ENCODE data around the gene DRD3. TPM values are rescaled to one million over a fixed set of nuclear protein-coding genes. Genes with fewer than 3 reads are reported as not detected.

DRD3 gene
- total RNA-seq, 1 experiment from 2014 or later, result 0.17 TPM

GRCh38 chr3:114089675-114090074 is 89.2 kb downstream of the DRD3 start:
- Mint-ChIP-seq H3K36me3 (peaks cover 34% of the 10 kb centered on the region), H3K27ac (no peak overlapping the region), H3K9me3 (0 out of 2 replicates have a peak, but pooled peaks cover 6% of the 10 kb centered on the region), H3K4me3 (no peak overlapping the region), H3K4me1 (peaks cover 17% of the 10 kb centered on the region; the same call in 1 of the 2 replicates), H3K27me3 (ENCODE audit: low read depth) (no peaks in the 10 kb centered on the region)
- ChIA-PET POLR2A (no interaction called here), CTCF (interaction anchor here (0.6 to 1.1 kb wide), 2 partner anchors 66 to 176 kb away, joined by 3 to 4 read pairs; no protein-coding TSS in a partner anchor)
- DNase-seq (ENCODE audit: low spot score) (no peak), ATAC-seq (no peak)
- TF ChIP-seq ZNF138 (CRISPR knock-in tag; conservative IDR thresholded peaks at IDR 0.05) (no peak), ELF4 (CRISPR knock-in tag; IDR thresholded peaks at IDR 0.05; ENCODE audit: low read depth) (no peak), JUN (CRISPR knock-in tag; IDR thresholded peaks at IDR 0.05) (no peak), ZNF532 (CRISPR knock-in tag; IDR thresholded peaks at IDR 0.05; ENCODE audit: borderline replicate concordance) (no peak)
- TF ChIP-seq, protein P1, sequence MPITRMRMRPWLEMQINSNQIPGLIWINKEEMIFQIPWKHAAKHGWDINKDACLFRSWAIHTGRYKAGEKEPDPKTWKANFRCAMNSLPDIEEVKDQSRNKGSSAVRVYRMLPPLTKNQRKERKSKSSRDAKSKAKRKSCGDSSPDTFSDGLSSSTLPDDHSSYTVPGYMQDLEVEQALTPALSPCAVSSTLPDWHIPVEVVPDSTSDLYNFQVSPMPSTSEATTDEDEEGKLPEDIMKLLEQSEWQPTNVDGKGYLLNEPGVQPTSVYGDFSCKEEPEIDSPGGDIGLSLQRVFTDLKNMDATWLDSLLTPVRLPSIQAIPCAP (CRISPR knock-in tag; IDR thresholded peaks at IDR 0.05), result no peak

GRCh38 chr3:114086356-114086755 is 92.5 kb downstream of the DRD3 start:
- TF ChIP-seq JUN (CRISPR knock-in tag; IDR thresholded peaks at IDR 0.05) (no peak), STAT6 (CRISPR knock-in tag; conservative IDR thresholded peaks at IDR 0.05; ENCODE audit: low read depth) (no peak), ESRRA (CRISPR knock-in tag; IDR thresholded peaks at IDR 0.05; ENCODE audit: borderline replicate concordance) (no peak), ARID4B (CRISPR knock-in tag; IDR thresholded peaks at IDR 0.05; ENCODE audit: borderline replicate concordance) (no peak), ZNF121 (CRISPR knock-in tag; IDR thresholded peaks at IDR 0.05) (no peak), GRHL2 (CRISPR knock-in tag; IDR thresholded peaks at IDR 0.05; ENCODE audit: insufficient replicate concordance, severe bottlenecking) (no peak), E2F5 (CRISPR knock-in tag; IDR thresholded peaks at IDR 0.05) (no peak), SMAD3 (CRISPR knock-in tag; IDR thresholded peaks at IDR 0.05; ENCODE audit: borderline replicate concordance) (no peak)
- TF ChIP-seq, protein P2, sequence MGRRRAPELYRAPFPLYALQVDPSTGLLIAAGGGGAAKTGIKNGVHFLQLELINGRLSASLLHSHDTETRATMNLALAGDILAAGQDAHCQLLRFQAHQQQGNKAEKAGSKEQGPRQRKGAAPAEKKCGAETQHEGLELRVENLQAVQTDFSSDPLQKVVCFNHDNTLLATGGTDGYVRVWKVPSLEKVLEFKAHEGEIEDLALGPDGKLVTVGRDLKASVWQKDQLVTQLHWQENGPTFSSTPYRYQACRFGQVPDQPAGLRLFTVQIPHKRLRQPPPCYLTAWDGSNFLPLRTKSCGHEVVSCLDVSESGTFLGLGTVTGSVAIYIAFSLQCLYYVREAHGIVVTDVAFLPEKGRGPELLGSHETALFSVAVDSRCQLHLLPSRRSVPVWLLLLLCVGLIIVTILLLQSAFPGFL (CRISPR knock-in tag; IDR thresholded peaks at IDR 0.05; ENCODE audit: borderline replicate concordance), result no peak
- Mint-ChIP-seq H3K4me1 (peaks cover 5% of the 10 kb centered on the region; the same call in 1 of the 2 replicates), H3K27me3 (ENCODE audit: low read depth) (no peaks in the 10 kb centered on the region), H3K4me3 (no peak overlapping the region), H3K9me3 (0 out of 2 replicates have a peak, but pooled peaks cover 6% of the 10 kb centered on the region), H3K27ac (no peak overlapping the region), H3K36me3 (peaks cover 65% of the 10 kb centered on the region)
- POLR2A ChIA-PET, result no interaction called here
- no peak for DNase-seq (ENCODE audit: low spot score)
- CTCF ChIA-PET, result no interaction called here
- no peak for ATAC-seq
